HG02623 (cell line): Measurements from ENCODE around the gene ZRANB3.
"Not testable (repeated sequence)": the region's sequence is repeated elsewhere in the genome, so short reads cannot be mapped to it uniquely, and the experiment has no call there.

Experiments
- ATAC-seq: cut with Tn5 transposase; IDR thresholded peaks from one replicate; pipeline ENCODE4 v1.9.1; 2021; ENCODE audit warnings: moderate library complexity; ENCODE audit not compliant: unreplicated experiment

ZRANB3 gene

GRCh38 chr2:135144343-135144742, 386.7 kb downstream of the ZRANB3 start:
- ATAC-seq, result no peak

GRCh38 chr2:135142323-135142722, 388.7 kb downstream of the ZRANB3 start:
- ATAC-seq, result no peak

DNA sequence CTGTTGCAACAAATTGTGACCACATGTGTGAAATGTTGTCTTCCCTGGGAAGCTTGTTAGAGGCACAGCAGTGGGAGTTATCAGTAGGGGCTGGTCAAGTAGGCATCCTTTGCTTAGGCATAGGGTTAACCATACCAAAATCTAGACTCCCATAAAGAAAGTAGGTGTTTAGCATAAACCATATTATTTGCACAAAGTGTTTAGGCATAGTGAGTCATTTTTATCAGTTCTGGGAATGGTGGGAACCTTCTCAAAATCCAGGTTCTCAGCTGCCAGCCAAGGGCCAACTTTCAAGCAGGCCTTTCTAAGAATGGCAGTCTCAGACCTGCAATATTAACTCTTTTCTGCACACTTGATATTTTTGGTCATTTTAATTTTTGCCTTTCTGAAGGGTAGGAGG, 390.4 kb downstream of the ZRANB3 start:
- no peak for ATAC-seq

GRCh38 chr2:135132314-135132713, 398.7 kb downstream of the ZRANB3 start:
- ATAC-seq, result no peak

- ATAC-seq, result no peak
These were observed 400.3 kb downstream of the ZRANB3 start for GRCh38 chr2:135130751-135131150.

DNA sequence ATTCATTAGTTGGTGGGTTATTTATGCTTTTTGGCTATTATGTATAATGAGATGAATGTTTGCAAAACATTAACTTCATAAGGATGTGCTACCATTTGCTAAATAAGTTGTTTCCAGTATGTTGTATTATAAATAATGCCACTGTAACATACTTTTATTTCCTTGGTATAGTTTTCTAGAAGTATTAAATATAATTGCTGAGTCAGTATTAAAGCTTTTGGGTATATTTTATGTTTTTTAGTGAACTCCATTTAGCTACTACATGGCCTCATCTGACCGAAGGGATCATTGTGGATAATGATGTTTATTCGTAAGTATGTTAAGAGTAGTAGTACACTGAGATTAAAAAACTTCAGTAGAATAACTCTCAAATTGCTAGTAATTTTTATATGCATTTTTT, 405.1 kb downstream of the ZRANB3 start:
- ATAC-seq, result no peak

- ATAC-seq, result no peak
These were observed 405.8 kb downstream of the ZRANB3 start for GRCh38 chr2:135124924-135125886.

DNA sequence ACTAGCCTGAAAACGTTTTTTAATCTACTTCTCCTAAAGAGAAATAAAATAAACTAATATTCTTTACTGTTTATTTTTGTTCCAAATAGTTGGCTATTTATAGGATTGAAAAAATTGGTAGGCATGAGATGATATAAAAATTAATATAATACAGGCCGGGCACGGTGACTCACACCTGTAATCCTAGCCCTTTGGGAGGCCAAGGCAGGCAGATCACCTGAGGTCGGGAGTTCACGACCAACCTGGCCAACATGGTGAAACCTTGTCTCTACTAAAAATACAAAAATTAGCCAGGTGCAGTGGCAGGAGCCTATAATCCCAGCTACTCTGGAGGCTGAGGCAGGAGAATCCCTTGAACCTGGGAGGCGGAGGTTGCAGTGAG, 409.4 kb downstream of the ZRANB3 start:
- ATAC-seq, result not testable (repeated sequence)

DNA sequence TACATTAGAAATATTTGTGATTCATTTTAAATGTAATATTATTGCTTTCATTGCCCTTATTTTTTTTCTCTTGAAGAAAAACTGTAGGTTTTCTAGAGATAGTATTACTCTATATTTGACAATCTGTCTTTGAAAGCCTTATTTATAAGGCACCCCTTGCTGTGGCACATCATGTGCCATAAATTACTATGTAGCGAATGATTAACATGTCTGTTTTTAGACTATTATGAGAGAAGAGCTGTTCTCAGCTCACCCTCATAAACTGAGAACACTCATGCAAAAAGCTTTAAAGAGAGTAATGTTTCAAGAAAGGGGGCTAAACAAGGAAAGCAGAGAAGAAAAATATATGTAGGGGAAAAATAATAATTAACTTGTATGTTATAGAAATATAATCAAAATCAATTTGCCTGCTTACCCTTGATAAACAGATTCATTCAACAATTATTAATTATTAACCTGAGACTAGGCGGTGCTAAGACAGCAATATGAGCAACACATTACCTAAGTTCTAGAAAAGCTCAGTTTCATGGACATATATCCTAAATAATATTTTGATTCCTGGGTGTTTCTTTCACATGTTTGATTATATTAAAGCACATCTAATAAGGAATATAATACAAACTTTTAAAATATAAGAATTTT, 409.9 kb downstream of the ZRANB3 start:
- no peak for ATAC-seq

DNA sequence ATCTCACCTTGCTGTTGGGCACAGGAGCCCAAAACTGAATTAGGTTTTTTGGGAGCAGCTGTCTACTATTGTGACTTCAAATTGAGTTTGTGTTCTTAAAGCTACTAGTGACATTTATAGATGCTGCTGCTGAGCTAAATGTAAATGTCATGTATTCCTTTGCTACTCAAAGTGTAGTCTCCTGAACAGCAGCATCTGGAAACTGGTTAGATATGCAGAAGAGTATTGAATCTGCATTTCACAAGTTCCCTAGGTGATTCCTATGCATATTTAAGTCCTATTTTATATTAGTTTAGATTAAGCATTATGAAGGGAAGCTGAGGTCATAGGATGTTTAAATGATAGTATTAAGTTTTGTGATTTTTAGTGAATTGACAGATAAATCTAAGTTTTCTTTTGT, 411.4 kb downstream of the ZRANB3 start:
- ATAC-seq, result no peak

DNA sequence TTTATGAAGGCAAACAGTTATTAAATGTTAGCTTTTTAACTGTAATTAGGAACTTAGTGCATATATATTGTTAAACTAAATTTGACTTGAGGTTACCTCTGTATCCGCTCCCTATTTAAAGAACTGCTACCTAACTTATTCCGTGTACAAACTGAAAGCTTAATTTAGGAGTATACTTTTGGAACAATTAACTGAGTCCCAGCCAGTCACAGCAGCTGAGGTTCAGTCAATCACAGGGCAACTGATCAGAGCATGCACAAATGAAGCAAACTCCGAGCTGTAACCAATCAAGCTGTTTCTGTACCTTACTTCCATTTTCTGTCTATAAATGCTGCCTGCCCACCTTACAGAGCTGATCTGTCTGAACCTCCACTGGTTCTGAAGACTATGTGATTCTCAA, 417.7 kb downstream of the ZRANB3 start:
- ATAC-seq, result no peak

DNA sequence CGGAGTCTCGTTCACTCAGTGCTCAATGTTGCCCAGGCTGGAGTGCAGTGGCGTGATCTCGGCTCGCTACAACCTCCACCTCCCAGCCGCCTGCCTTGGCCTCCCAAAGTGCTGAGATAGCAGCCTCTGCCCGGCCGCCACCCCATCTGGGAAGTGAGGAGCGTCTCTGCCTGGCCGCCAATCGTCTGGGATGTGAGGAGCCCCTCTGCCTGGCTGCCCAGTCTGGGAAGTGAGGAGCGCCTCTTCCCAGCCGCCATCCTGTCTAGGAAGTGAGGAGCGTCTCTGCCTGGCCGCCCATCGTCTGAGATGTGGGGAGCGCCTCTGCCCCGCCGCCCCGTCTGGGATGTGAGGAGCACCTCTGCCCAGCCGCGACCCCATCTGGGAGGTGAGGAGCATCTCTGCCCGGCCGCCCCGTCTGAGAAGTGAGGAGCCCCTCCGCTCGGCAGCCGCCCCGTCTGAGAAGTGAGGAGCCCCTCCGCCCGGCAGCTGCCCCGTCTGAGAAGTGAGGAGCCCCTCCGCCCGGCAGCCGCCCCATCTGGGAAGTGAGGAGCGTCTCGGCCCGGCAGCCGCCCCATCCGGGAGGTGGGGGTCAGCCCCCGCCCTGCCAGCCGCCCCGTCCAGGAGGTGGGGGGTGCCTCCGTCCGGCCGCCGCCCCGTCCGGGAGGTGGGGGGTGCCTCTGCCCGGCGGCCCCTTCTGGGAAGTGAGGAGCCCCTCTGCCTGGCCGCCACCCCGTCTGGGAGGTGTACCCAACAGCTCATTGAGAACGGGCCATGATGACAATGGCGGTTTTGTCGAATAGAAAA, 425.3 kb downstream of the ZRANB3 start:
- not testable (repeated sequence) for ATAC-seq

DNA sequence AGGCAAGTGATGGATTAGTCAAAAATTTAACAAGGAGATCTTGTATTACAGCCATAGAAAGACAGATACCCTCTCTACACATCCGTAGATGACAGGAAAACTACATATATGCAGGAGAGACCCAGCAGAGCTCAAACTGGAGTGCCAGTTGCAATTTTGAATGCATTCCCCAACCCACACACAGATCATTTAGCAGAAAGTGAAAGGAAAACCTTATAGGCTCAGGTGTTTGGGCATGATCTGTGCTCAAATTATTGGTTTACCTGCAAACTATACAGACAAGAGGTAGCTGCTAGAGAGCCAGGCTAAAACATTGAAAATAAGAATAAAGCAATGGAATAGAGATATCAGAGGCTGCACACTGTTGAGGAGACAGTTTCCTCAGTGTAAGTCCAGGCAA, 427.2 kb downstream of the ZRANB3 start:
- no peak for ATAC-seq

DNA sequence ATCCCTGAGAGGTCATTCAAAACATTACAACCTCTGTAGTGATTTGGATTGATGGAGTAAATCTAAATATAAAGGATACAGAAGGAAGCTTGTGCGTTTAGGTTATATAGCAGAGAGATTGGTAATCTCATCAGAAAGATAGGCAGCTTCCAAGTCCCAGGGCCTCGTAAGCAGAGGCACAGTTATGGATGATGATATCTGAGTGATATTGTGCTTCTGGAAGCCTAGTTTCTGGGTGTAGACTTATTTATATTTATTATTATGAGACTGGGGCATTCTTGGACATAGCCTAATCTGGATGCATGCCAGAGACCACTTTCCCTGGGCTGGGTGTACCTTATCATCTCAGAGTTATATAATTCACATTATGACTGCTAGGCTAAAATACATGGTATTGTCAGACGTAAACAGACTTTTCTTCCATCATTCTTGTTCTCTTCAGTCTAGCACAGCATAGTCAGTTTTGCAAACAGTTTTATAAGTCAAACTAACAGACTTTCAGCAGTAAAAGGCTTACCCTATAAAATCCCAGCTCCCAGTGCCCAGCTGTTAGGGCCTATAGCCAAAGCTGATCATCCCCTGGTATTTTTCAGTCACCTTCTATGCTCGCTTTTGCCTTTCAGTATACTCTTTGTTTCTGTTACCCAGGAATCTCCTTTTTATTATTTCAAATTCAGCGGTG, 431.1 kb downstream of the ZRANB3 start:
- no peak for ATAC-seq

GRCh38 chr2:135097532-135098231, 433.3 kb downstream of the ZRANB3 start:
- ATAC-seq, result no peak

DNA sequence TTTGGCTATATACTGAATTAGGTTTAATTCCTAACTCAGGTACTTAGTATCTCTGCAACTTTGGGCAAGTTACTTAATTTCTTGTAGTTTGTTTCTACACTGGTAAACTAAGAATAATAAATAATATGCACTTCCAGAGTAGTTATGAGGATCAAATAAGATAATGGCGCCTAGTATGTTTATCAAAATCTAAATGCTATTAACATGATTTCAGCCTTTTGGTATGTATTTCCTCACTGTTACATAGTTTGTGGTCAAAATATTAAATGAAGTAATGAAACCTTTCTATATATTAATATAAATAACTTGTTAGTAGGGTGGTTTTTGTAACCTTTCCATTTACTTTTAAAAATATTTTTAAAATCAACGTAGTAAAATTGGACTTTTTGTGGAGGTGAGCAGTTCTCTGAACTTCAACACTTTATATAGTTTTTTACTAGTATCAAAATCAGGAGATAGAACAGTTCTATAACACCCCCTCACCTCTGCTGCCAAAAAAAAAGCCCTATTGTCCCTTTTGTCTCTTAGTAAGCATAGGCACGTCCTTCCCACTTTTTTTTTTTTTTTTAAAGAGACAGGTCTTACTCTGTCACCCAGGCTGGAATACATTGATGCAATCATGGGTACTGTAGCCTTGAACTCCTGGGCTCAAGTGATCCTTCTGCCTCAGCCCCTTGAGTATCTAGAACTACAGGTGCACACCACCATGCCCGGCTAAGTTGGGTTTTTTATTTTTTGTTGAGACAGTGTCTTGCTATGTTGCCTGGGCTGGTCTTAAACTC, 434.2 kb downstream of the ZRANB3 start:
- no peak for ATAC-seq

- no peak for ATAC-seq
These were observed 435.4 kb downstream of the ZRANB3 start for GRCh38 chr2:135095591-135095990.

- ATAC-seq, result no peak
These were observed 436.5 kb downstream of the ZRANB3 start for GRCh38 chr2:135094508-135094907.

GRCh38 chr2:135093670-135094330, 437.2 kb downstream of the ZRANB3 start:
- no peak for ATAC-seq
